HEK293 (cell line): Measurements from ENCODE around the gene SUOX.

Experiments
- CTCF ChIP-seq: fragments of 450-650 bp; formaldehyde crosslinking; IDR thresholded peaks from 2 replicates; pipeline ENCODE4 v1.5.1; 2016; ENCODE audit warnings: missing biosample characterization, missing genetic modification characterization
- KLF9 ChIP-seq: fragments of 450-650 bp; formaldehyde crosslinking; IDR thresholded peaks from 2 replicates; pipeline ENCODE4 v1.5.1; 2016; ENCODE audit warnings: missing biosample characterization, missing genetic modification characterization, low read depth
- PATZ1 ChIP-seq: fragments of 450-650 bp; formaldehyde crosslinking; IDR thresholded peaks from 2 replicates; pipeline ENCODE4 v1.5.1; 2016; ENCODE audit warnings: missing biosample characterization, missing genetic modification characterization
- PRDM2 ChIP-seq: fragments of 450-650 bp; formaldehyde crosslinking; IDR thresholded peaks from 2 replicates; pipeline ENCODE4 v1.5.1; 2016; ENCODE audit warnings: missing biosample characterization, missing genetic modification characterization, borderline replicate concordance
- SP2 ChIP-seq: fragments of 450-650 bp; formaldehyde crosslinking; IDR thresholded peaks from 2 replicates; pipeline ENCODE4 v1.5.1; 2016; ENCODE audit warnings: missing biosample characterization, missing genetic modification characterization
- YY2 ChIP-seq: fragments of 450-650 bp; formaldehyde crosslinking; IDR thresholded peaks from 2 replicates; pipeline ENCODE4 v1.5.1; 2016; ENCODE audit warnings: missing biosample characterization, missing genetic modification characterization
- ZBTB48 ChIP-seq: fragments of 450-650 bp; formaldehyde crosslinking; IDR thresholded peaks from 2 replicates; pipeline ENCODE4 v1.5.1; 2016; ENCODE audit warnings: missing biosample characterization, missing genetic modification characterization
- ZBTB49 ChIP-seq: fragments of 450-650 bp; formaldehyde crosslinking; IDR thresholded peaks from 2 replicates; pipeline ENCODE4 v1.5.1; 2016; ENCODE audit warnings: missing biosample characterization, missing genetic modification characterization, low read depth
- ZBTB6 ChIP-seq: fragments of 450-650 bp; formaldehyde crosslinking; IDR thresholded peaks from 2 replicates; pipeline ENCODE4 v1.5.1; 2017; ENCODE audit warnings: missing biosample characterization, missing genetic modification characterization
- ZFP37 ChIP-seq: fragments of 450-650 bp; formaldehyde crosslinking; IDR thresholded peaks from 2 replicates; pipeline ENCODE4 v1.5.1; 2016; ENCODE audit warnings: missing biosample characterization, missing genetic modification characterization
- ZNF280D ChIP-seq: fragments of 450-650 bp; formaldehyde crosslinking; IDR thresholded peaks from 2 replicates; pipeline ENCODE4 v1.5.1; 2016; ENCODE audit warnings: missing biosample characterization, missing genetic modification characterization
- ZNF362 ChIP-seq: fragments of 450-650 bp; formaldehyde crosslinking; IDR thresholded peaks from 2 replicates; pipeline ENCODE4 v1.5.1; 2016; ENCODE audit warnings: missing biosample characterization, missing genetic modification characterization
- ZNF404 ChIP-seq: fragments of 450-650 bp; formaldehyde crosslinking; IDR thresholded peaks from 2 replicates; pipeline ENCODE4 v1.5.1; 2017; ENCODE audit warnings: missing biosample characterization, missing genetic modification characterization
- ZNF513 ChIP-seq: fragments of 450-650 bp; IDR thresholded peaks from 2 replicates; pipeline ENCODE4 v1.5.1; 2018; ENCODE audit warnings: missing biosample characterization, missing genetic modification characterization
- ZNF521 ChIP-seq: fragments of 450-650 bp; formaldehyde crosslinking; IDR thresholded peaks from 2 replicates; pipeline ENCODE4 v1.5.1; 2017; ENCODE audit warnings: missing biosample characterization, mild to moderate bottlenecking, missing genetic modification characterization
- ZNF585B ChIP-seq: fragments of 450-650 bp; formaldehyde crosslinking; IDR thresholded peaks from 2 replicates; pipeline ENCODE4 v1.5.1; 2016; ENCODE audit warnings: missing biosample characterization, missing genetic modification characterization
- ZNF621 ChIP-seq: fragments of 450-650 bp; formaldehyde crosslinking; IDR thresholded peaks from 2 replicates; pipeline ENCODE4 v1.5.1; 2017; ENCODE audit warnings: missing biosample characterization, missing genetic modification characterization
- ZNF639 ChIP-seq: fragments of 450-650 bp; formaldehyde crosslinking; IDR thresholded peaks from 2 replicates; pipeline ENCODE4 v1.5.1; 2016; ENCODE audit warnings: missing biosample characterization, missing genetic modification characterization

Gene SUOX

GRCh38 chr12:55996201-55996714, 818 bp upstream of the SUOX start (continued):
- no peak for TF ChIP-seq ZNF513
- TF ChIP-seq ZNF639 (tag by site-specific recombination), result peak; percentile 44; the same call in 1 of the 2 replicates
- TF ChIP-seq ZNF280D (tag by site-specific recombination), result peak; percentile 40; the same call in 1 of the 2 replicates
- TF ChIP-seq ZFP37, result no peak
- TF ChIP-seq CTCF (tag by site-specific recombination), result peak; percentile 62; the same call in 1 of the 2 replicates
- TF ChIP-seq SP2 (tag by site-specific recombination), result no peak
- TF ChIP-seq ZNF521 (tag by site-specific recombination), result no peak
- no peak for TF ChIP-seq PRDM2 (tag by site-specific recombination)
- 0 out of 2 replicates have a peak, but pooled peaks have one; percentile 21 for TF ChIP-seq ZBTB48
- no peak for TF ChIP-seq KLF9
- TF ChIP-seq ZBTB6 (tag by site-specific recombination), result no peak
- TF ChIP-seq ZNF362 (tag by site-specific recombination), result no peak
- no peak for TF ChIP-seq PATZ1 (tag by site-specific recombination)
- TF ChIP-seq ZNF621 (tag by site-specific recombination), result no peak
- no peak for TF ChIP-seq ZNF585B (tag by site-specific recombination)
- no peak for TF ChIP-seq ZNF404
- TF ChIP-seq YY2 (tag by site-specific recombination), result no peak
- TF ChIP-seq ZBTB49 (tag by site-specific recombination), result no peak
